NCI-H1105 (cell line): ENCODE results near the gene CXCL3.
"Not testable (repeated sequence)": the region's sequence is repeated elsewhere in the genome, so short reads cannot be mapped to it uniquely, and the experiment has no call there.

Experiments
- DNase-seq: peaks from one replicate; lab custom pipeline; 2025; lab: John Stamatoyannopoulos, UW

The CXCL3 gene

GRCh38 chr4:74038425-74039314 lies at the start of gene CXCL3:
TSS of gene CXCL3 (minus strand) at chr4:74038689. CDS start at chr4:74038611, 78 bp downstream.
- peak; percentile 9 for DNase-seq

- DNase-seq = no peak
Observed at GRCh38 chr4:74087481-74087880, 49.0 kb upstream of the CXCL3 start.

DNA sequence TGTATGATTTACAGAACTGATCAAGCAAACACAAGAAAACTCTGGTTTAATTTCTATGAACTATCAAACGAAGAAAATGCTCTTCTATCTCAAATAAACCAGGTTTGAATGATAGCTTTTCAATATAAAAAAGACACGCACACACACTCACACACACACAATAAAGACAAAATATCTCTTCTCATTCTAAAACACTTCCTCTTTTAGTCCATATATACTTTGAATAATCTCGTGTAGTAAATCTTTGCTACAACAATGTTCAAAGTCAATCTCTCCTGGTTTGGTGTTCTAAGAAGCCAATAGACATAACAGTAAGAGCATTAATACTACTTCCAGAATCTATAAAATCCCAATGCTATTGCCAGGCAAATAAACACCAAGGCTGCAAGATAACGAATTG lies 47.2 kb upstream of the CXCL3 start:
- no peak for DNase-seq

GRCh38 chr4:74084984-74085383 lies 46.5 kb upstream of the CXCL3 start:
- no peak for DNase-seq

GRCh38 chr4:74083546-74083945 lies 45.1 kb upstream of the CXCL3 start:
- no peak for DNase-seq

GRCh38 chr4:74081035-74081434 lies 42.5 kb upstream of the CXCL3 start:
- DNase-seq = no peak

GRCh38 chr4:74080351-74080750 lies 41.9 kb upstream of the CXCL3 start:
- DNase-seq = not testable (repeated sequence)

- DNase-seq = not testable (repeated sequence)
Observed at GRCh38 chr4:74079024-74079423, 40.5 kb upstream of the CXCL3 start.

GRCh38 chr4:74073358-74073757 lies 34.9 kb upstream of the CXCL3 start:
- DNase-seq = no peak

GRCh38 chr4:74072739-74073138 lies 34.2 kb upstream of the CXCL3 start:
- DNase-seq = no peak

GRCh38 chr4:74067586-74067985 lies 29.1 kb upstream of the CXCL3 start:
- DNase-seq = no peak

DNA sequence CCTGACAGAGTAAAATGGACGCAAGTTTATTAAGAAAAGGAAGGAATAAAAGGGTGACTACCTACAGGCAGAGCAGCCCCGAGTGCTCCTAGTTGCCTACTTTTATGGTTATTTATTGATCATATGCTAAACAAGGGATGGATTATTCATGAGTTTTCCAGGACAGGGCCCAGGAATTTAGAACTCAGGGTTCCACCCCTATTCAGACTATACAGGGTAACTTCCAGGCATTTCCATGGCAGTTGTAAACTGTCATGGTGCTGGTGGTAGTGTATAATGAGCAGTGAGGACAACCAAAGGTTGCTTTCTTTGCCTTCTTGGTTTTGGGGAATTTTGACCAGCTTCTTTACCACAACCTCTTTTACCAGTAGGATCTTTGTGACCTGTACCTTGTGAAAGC lies 27.7 kb upstream of the CXCL3 start:
- no peak for DNase-seq

- no peak for DNase-seq
Observed at GRCh38 chr4:74065115-74065642, 26.7 kb upstream of the CXCL3 start.

- DNase-seq = no peak
Observed at GRCh38 chr4:74063859-74064258, 25.4 kb upstream of the CXCL3 start.

- no peak for DNase-seq
Observed at GRCh38 chr4:74062953-74063352, 24.5 kb upstream of the CXCL3 start.

DNA sequence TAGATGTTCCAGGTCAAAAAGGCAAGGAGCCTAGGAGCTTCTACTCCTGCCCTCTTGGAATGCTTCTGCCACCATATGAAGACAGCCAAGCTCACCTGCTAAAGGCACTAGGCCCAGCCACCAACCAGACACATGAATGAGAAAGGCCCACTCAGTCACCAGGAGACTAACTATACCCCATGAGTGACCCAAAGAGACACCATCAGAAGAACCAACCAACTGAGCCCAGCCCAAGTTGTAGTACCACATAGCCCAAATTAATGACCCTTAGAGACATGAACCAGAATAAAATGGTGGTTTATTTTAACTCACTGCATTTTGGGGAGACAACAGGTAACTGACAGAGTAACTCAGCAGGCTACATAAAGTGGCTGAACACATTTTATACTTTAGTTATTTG lies 22.9 kb upstream of the CXCL3 start:
- no peak for DNase-seq

DNA sequence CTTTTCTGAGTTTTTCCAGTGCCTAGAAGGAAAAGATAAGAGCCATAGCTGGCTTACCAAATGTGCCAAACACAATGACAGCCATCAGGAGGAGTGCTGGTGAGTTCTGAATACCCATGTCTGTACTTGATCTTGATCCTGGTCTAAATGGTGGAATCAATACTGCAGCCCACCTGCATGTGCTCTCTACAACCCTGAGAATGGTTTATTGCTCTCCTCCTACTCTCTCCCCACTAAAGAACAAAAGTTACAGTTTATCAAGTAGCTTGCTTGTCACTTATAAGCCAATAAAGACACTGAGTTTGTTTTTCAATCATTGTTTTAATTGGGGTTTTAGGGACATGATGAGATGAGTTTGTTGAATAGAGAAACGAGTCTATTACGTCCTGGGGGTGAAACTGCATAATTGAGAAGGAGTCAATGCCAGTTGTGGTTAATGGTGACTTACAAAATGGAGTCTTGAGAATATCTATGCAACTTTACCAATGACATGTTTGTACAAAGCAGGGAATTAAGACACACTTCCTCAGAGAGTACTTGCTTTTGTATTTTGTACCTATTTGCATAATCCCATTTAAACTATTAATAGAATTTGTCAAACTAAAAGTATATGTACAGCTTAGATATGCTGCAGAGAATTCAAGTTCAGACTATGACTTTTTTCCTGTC lies 20.8 kb upstream of the CXCL3 start:
- no peak for DNase-seq

DNA sequence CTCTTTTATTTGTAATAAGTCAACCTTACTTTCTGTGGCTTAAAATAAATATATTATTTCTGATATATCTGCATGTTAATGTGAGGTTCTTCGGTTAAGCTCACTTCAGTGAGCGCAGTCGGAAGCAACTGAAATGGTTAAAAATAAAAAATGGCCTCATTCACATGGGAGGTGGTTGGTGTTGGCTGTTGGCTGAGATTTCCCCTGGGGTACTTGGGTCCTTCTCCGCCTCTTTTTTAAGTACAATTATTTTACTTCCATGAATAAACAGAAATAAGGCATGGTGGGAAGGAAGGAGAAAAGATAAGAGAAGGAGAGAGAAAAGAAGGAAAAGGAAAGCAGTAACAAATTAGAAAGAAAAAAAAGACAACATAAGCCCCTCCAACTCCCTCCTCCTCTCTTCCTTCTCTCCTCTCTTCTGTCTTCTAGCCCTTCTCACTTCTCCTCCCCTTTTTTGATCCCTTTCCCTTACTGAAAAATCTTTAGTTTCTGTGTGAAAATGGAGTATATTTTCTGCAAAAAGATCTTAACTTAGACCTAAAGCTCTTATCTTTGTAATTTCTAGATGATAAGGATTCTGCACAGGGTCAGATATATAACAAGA lies 19.7 kb upstream of the CXCL3 start:
- DNase-seq = no peak

DNA sequence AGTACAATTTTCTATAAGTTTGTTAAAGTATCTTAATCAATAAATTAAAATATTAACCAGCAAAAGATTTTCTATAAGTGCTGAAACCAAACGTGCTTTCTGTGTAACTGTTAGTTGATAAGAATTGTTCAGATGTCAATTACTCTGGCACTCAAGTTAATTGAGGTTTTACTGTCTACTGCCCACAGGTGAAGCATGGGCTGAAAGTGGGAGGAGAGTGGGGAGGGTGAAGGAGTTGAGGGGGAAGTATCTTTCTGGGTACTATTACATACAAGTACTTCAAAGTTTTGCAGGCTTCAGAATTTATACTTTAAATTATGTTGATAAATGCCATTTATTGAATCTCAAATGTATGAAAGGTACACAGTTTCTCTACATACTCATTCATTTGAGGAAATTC lies 19.1 kb upstream of the CXCL3 start:
- DNase-seq = no peak

- DNase-seq = no peak
Observed at GRCh38 chr4:74056858-74057562, 18.5 kb upstream of the CXCL3 start.

DNA sequence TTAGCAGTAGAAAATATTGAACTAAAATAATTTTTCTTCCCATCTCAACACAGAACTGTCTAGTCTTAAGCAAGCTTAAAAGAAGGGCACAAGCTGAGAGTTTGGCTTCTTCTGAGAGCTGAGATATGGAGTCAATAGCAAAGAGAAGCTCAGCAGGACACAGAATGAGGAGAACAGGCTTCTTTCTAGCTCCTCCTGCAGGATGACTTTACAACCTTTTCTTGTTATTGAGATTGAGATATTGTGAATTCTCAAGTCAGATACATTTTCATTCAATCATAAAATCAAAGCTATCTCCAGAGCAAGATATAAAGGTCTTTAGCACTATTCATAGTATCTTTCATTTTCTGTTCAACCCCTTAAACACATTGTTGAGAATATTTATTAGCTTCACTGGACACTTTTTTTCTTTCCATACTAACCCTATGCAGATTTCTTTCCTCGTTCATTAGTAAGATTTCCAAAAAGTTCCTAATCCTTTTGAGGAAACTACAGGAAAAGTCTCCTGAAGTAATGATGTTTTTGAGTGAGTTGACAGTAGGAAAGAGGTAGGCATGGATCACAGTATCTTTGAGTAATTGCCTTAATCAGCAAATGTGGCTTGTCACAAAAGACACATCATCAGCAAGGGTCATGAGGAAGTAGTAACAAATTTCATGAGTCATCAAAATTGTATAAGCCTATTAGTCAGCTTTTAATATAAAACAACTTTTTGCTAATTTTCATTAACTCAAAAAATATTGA lies 17.8 kb upstream of the CXCL3 start:
- DNase-seq = no peak
